GM19463 (cell line): Measurements from ENCODE around the gene FAM107B.

Source experiments
- ATAC-seq: cut with Tn5 transposase; IDR thresholded peaks from one replicate; pipeline ENCODE4 v1.9.1; 2021; ENCODE audit warnings: mild to moderate bottlenecking, moderate library complexity; ENCODE audit not compliant: unreplicated experiment

FAM107B gene

GRCh38 chr10:14519785-14520184 lies 254.9 kb downstream of the FAM107B start:
- no peak for ATAC-seq

DNA sequence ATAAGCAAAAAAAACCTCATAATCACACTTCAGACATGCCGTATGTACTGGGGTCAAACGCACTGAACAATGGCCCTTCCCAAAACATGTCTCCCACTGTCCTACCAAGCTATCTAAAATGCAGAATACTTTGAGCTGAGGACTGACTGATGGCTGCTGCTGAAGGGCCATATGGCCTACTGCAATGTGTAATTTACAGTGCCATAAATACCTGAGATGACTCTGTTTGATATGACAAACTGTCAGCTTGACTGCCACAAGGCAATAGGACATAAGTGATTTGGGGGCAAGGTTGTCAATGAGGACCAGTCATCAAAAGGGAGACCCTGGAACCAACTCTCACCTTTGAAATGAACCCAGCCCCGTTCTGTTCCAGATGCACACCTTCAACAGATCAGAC lies 256.5 kb downstream of the FAM107B start:
- no peak for ATAC-seq

DNA sequence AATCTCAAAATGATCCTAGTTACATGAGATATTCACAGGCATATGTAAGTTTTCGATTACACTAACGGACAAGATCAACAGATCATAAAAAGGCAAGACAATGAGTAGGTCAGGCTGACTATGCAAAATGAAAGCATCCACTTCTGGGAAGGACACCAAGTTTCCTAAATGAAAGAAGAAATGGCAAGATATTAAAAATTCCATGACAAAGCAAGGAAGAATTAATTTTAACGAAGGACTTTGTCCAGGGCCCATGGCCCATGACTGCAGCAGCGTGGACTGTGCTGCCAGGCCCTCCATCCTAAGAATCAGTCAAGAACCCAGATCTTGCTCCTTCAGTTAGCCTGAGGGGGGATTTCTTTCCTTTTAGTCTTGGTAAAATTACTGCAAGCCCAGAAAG lies 261.6 kb downstream of the FAM107B start:
- no peak for ATAC-seq

DNA sequence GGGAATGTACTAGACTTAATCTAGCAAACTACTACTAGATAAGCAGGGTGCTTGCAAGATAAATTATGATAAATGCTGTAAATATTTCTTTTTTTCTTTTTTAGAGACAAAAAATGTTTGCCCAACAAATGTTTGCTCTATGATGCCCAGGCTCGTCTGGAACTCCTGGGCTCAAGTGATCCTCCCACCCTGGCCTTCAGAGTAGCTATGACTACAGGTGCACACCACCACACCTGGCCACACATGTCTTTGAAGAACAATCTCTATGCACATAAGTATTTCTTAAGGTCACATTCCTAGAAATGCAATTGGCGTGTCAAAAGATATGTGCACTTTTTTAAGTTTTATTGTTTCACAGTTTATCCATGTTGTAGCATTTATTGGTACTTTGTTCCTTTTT lies 264.4 kb downstream of the FAM107B start:
- no peak for ATAC-seq

- no peak for ATAC-seq
These were observed 266.0 kb downstream of the FAM107B start for GRCh38 chr10:14508725-14509124.

DNA sequence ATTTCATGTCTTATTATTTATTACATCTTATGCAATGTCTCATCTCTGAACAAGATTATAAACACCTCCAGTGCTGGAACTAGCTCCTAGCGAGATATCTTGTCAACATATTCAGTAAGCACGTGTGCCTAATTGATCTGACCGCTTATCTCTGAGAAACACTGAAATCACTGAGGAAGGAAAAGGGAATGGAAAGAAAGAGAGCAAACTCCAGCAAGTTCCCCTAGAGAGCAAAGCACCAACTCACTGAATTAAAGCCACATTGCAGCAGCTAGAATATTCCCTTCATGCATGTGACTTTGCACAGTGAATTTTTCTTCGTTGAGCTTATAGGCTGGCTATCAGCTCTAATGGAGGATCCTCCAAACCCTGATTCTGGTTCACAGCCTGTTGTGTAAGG lies 266.9 kb downstream of the FAM107B start:
- no peak for ATAC-seq

- no peak for ATAC-seq
These were observed 267.5 kb downstream of the FAM107B start for GRCh38 chr10:14507176-14507575.

GRCh38 chr10:14502431-14502830 lies 272.3 kb downstream of the FAM107B start:
- no peak for ATAC-seq

DNA sequence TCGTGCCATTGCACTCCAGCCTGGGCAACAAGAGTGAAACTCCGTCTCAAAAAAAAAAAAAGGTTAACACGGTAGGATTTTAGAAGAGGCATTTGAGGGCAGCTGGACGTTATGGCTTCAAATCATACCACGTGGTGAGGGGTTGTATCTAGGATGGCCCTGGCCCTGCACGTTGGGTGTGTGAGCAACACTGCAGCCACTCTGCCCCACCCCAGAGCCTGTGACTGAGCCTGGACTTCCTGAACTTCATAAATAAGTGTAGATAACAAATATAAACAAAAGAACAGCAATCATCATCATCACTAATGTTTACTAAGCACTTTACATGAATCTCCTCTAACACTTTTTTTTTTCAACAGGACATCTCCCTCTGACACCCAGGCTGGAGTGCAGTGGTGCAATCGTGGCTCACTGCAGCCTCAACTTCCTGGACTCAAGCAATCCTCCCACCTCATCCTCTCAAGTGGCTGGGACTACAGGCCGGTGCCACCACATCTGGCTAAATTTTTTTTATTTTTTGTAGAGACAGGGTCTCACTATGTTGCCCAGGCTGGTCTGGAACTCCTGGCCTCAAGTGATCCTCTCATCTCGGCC lies 274.4 kb downstream of the FAM107B start:
- ATAC-seq, result no peak

DNA sequence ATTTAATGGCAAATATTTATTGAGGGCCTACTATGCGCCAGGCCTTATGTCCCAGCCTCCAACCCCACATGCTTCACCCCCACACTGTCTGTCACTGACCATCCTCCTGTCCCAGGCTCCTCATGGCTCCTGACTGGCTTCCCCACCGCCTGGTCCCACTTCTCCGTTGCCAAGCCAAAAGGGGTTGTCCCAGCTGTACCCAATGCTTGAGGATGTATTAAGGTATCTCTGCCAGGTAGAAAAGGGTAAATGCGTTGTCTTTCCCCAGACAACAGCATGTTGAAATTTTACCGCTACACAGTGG lies 275.1 kb downstream of the FAM107B start:
- no peak for ATAC-seq

DNA sequence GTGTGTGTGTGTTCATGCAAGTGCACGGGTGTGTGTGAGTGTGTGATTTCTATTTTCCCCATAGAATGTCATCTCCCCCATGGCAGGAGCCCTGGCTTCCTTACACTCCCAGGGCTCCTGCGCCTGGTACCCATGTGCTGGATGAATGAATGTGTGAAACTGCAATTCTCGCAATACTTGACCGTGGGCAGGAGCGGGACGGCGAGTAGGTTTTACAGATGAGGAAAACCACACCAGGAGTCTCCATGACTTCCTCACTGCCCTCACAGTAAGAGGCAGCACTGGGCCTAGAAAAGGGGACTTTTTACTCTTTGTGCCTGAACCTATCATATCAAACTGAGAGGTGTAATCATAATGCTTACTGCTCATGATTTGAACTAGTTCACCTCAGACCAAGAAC lies 276.4 kb downstream of the FAM107B start:
- no peak for ATAC-seq

DNA sequence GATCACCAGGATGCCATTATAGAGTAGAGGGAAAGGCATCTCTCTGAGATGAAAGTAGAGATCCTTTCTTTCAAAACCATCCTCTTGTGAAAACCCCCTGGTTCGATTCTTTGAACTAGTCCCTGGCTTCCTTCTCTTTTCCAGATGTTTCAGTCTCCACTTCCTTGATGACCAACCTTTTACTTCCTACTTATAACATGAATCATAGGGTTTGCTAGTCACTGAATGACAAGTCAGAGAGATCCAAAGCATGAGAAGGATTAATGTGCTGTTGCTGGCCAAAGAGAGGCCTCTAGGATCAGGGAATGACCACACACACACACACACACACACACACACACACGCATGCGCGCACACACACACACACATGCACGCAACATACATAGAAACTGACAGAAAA lies 282.9 kb downstream of the FAM107B start:
- no peak for ATAC-seq

GRCh38 chr10:14489522-14490177 lies 285.0 kb downstream of the FAM107B start:
- no peak for ATAC-seq

DNA sequence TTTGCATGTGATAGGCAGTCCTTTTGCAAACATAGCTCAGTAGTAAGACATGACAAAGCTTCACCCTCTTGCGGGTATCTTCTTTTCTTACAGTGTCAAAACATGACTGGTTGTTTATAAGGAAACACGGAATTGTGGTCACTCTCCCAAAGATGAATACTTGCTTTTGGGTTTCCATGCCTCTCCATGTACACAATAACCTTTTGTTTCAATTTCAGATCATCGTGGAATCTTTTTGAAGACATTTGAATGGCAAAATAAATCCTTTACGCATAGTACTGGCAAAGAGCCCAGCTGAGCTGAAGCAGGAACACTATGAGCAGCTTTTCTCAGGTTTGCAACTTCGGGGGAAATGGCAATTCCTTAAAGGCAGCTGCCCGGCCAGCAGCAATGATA lies 287.2 kb downstream of the FAM107B start:
- no peak for ATAC-seq

DNA sequence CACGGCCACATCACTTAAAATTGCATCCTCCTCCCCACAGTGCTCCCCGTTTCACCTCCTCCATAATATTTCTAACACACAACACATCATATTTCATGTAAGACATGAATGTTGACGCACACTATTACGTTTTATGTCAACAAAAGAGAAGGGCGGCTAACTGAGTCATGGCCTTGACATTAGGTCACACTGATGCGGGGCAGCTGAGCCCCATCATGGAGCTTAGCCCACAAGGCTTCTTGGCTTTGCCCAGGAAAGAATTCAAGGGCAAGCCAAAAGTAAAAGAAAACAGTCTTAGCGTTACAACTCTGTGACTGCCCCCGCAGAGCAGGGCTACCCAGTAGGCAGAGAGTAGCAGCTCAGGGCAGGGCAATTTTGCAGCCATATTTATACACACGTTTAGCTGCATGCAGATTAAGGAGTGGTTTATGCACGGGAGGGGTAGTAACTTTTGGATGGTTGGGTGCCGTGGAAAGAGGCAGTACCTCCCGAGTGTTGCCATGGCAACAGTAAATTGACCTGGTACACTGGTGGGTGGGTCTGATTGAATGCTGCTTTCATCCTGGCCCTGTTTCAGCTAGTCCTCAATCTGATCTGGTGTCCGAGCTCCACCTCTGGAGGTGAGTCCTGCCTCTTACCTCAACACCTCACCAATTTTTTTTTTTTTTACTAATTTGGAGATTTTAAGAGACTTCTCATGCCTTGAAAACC lies 287.8 kb downstream of the FAM107B start:
- no peak for ATAC-seq

GRCh38 chr10:14485986-14486385 lies 288.7 kb downstream of the FAM107B start:
- no peak for ATAC-seq

DNA sequence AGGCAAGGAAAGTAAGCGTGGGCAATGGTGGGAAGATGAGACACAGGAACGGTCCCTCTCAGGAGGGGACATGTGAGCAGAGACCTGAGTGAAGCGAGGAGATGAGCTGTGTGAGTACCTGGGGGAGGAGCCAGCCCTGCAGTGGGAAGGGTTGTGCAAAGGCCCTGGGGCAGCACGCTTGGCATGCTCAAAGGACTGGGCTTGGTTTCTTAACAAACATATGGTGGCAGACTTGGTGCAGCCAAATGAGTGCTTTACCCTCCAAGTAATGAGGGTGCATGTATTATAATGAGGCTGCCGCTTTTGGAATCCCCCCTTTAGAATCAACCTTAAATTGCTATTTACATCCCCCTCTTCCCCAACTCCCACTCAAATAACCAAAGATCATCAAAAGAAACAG lies 291.3 kb downstream of the FAM107B start:
- ATAC-seq, result no peak

- ATAC-seq, result no peak
These were observed 292.9 kb downstream of the FAM107B start for GRCh38 chr10:14481752-14482151.

DNA sequence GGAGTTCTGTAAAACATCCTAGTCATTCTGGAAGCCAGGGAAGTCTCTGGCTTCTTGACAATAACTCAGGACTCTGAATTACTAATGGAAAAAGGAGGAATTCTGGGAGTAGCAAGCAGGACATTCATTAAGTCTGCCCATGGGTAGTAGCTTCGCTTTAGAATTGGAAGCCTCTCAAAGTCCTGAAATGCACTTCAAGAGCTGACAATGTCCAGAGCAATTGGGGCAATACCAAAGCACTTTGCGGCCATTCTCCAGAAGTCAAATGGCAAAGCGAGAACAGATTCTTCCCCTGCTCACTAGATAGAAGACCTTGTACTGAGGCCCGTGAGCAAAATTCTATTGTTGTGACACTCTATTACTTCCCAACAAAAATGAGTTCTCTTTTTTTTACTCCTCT lies 293.7 kb downstream of the FAM107B start:
- no peak for ATAC-seq

GRCh38 chr10:14478604-14479003 lies 296.1 kb downstream of the FAM107B start:
- no peak for ATAC-seq

DNA sequence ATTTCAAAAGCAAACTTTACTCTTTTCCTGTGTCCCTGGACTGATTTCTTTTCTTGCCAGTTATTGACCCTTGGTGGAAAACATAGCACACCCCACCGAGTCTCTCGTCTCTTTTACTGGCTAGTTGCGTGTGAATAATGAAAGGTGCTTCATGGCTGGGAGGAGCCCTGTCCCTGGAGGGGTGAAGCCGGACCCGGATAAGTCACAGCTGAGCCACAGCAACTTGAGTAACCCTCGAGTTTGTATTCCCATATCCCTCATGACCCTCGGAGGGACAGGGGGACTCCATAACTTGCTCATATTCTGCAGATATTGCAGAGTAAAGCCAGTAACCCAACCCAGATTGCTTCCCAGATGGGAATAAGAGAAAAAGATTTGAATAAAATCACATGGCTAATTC lies 296.5 kb downstream of the FAM107B start:
- ATAC-seq, result no peak

DNA sequence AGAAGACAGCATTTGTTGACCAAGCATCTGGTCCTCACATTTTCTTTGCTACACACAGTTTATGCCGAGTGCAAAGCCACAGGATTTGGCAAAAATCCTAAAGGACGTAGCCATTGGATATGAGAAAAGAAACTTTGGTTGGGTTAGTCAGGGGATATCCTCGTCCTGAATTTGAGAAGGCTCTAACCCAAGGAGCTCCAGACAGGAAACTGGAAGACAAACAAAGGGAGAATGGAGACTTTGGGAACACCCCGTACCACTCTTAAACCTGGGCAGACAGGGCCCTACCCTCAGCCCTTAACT lies 297.3 kb downstream of the FAM107B start:
- no peak for ATAC-seq
